Measurements from ENCODE around the gene DVL3.

Gene DVL3

DNA sequence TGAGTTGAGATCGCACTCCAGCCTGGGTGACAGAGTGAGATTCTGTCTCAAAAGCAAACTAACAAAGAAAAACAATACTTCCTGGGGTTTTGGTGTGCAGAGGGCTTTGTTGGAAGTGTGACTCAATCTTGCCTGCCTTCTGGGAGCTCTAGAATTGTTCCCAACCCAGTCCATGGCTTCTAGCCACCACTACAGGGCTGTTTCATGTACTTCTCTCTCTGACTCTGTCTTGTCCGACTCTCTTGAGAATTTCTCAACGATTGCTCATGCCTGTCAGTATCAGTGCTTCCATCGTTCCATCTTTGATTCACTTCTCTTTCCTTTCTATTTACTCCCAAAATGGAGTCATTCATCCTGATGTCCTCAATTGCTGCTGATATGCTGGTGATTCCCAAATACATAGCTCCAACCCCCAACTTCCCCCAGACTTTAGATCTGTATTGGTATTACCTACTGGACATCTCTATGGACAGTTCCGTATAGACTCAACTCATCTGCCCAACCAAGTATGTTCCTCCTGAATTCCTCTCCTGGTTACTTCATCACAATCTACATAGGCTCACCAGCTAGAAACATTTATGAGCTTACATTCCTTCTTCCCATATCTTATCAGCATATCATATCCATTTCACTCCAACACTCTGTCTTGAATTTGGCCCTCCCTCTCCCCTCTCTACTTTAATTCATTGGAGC lies 17.6 kb downstream of the DVL3 start:
- peak overlapping the region; percentile 33; the same call in 1 of the 2 replicates for H3K27ac ChIP-seq
- no peak for TF ChIP-seq ZFX (IDR thresholded peaks at IDR 0.05; ENCODE audit: borderline replicate concordance)
- TF ChIP-seq, protein P1, sequence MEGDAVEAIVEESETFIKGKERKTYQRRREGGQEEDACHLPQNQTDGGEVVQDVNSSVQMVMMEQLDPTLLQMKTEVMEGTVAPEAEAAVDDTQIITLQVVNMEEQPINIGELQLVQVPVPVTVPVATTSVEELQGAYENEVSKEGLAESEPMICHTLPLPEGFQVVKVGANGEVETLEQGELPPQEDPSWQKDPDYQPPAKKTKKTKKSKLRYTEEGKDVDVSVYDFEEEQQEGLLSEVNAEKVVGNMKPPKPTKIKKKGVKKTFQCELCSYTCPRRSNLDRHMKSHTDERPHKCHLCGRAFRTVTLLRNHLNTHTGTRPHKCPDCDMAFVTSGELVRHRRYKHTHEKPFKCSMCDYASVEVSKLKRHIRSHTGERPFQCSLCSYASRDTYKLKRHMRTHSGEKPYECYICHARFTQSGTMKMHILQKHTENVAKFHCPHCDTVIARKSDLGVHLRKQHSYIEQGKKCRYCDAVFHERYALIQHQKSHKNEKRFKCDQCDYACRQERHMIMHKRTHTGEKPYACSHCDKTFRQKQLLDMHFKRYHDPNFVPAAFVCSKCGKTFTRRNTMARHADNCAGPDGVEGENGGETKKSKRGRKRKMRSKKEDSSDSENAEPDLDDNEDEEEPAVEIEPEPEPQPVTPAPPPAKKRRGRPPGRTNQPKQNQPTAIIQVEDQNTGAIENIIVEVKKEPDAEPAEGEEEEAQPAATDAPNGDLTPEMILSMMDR (IDR thresholded peaks at IDR 0.05), result no peak

DNA sequence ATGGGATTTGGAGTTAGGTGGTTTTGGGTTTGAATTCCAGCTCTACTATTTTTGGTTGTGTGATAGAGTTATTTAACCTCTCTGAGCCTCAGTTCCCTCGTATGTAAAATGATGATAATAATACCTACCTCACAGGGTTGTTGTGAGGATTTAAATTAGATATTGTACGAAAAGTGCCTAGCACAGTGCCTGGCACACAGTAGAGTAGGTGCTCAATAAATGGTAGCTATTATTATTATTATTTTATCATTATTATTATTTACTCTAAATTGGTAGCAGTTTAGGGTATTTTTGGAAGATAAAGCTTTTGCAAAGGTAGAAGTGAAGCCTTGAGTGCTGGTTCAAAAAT lies 18.2 kb downstream of the DVL3 start:
- H3K27ac ChIP-seq, result peak overlapping the region; percentile 68; the same call in 1 of the 2 replicates
- TF ChIP-seq, protein P1 (IDR thresholded peaks at IDR 0.05), result no peak
- TF ChIP-seq ZFX (IDR thresholded peaks at IDR 0.05; ENCODE audit: borderline replicate concordance), result no peak

DNA sequence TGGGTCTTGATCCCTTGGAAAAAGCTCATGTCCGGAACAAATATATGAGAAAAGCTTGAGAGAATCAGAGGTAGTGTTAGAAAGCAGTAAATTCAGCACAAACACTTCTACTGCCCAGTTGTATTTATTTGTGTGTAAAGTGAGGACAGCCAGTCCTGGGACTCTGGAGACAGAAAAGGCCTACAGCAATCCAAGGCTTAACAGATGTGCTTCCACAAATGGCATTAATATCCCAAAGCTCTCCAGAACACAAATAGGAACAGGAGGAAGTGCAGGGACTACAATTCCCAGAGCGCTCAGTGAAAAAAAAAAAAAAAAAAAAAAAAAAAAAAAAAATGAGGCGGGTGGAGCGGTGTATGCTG lies 19.1 kb downstream of the DVL3 start:
- H3K27ac ChIP-seq, result peak overlapping the region; percentile 68

DNA sequence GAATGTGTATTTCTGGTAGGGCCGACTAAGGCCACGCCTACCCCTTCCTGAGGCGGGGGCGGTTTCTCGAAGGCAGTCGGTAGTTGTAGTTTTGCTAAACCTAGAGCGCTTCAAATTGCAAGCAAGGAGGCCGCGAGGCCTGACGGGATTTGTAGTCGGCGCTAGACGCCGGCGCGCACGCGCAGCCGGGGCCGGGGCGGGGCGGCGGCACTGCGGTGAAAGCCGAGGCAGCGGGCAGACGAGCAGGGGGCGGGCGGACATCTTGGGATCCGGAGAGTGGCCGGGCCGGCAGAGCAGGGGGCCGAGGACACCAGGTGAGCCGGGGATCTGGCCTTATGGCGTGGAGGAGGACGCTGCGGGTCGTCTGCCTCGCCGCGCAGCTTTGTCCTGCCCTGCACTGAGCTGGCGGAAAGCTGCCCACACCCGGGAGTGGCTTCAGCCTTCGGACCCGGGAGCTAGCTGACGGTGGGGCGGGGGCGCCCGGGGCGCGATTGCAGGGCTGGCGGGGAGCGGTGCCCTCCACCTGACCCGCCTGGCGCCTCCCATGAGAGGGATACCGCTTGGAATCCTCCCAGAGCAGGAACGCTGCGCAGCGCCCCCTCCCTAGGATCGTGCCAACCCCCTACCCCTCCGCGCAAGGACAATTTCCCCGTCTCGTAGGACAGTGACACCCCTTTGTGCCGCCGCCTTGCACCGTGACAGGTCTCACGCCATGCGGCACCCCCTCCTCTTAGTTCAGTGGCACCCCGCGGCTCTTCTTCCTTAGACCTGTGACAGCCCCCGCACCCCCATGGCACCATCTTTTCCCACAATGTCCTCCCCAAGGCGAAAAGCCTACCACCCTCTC lies 19.7 kb downstream of the DVL3 start, which contains the start of gene AP2M1:
Gene AP2M1, plus strand, starts transcription at position 210 of the 847 bp plus-strand sequence. CDS start 2,139 bp downstream, outside the sequence.
- no peak for TF ChIP-seq ZFX (IDR thresholded peaks at IDR 0.05; ENCODE audit: borderline replicate concordance)
- TF ChIP-seq, protein P1 (IDR thresholded peaks at IDR 0.05), result 0 out of 2 replicates have a peak, but pooled peaks have one; percentile 18
- peak within 1 kb of the TSS; percentile 68 for H3K27ac ChIP-seq

More for the DNA sequence above, 19.1 kb downstream of the DVL3 start:
- TF ChIP-seq, protein P1 (IDR thresholded peaks at IDR 0.05), result no peak
- TF ChIP-seq ZFX (IDR thresholded peaks at IDR 0.05; ENCODE audit: borderline replicate concordance), result no peak

DNA sequence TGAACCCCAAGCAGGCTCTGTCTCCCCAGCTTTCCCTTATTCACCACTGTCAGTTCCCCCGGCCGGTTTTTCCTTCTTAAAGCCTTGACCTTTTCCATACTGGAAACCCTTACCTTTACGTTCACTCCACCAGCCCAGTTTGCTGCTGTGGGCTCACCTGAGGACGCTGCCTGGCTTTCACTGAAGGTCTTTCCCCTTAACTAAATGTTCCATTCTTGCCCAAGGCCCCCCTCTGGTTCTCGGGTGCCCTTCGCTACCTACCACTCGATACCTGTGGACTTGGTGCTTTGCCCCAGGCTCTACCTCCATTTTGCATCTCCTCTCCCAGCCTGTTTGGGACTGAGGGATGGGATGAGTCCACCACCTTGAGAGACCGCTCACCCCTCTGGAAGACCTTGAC lies 20.3 kb downstream of the DVL3 start:
- H3K27ac ChIP-seq, result peak overlapping the region; percentile 68
- TF ChIP-seq, protein P1 (IDR thresholded peaks at IDR 0.05), result no peak
- no peak for TF ChIP-seq ZFX (IDR thresholded peaks at IDR 0.05; ENCODE audit: borderline replicate concordance)

DNA sequence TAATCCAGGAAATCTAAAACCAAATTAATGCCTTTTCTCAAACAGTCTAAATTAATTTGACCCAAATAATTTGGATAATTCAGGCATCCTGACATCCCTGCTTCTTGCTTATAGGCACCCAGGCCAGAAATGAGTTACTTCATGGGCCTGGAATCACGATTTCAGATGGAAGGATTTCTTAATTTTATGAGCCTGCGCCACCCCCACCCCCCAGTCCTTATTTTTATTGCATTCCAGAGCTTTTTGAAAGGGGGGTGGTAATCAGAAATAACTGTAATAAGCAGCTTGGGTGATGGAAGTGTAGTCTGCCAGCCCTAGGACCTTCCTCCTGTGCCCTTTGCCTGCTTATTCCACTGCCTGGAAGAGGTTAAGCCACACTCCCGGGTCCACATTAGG lies 20.8 kb downstream of the DVL3 start:
- no peak for TF ChIP-seq ZFX (IDR thresholded peaks at IDR 0.05; ENCODE audit: borderline replicate concordance)
- TF ChIP-seq, protein P1 (IDR thresholded peaks at IDR 0.05), result no peak
- H3K27ac ChIP-seq, result peak overlapping the region; percentile 68; the same call in 1 of the 2 replicates
